HEK293T (cell line): ENCODE measurements around the gene PTPRG.
"Not testable (repeated sequence)": the region's sequence is repeated elsewhere in the genome, so short reads cannot be mapped to it uniquely, and the experiment has no call there.

Source experiments
- CTCF ChIA-PET: fragments of 350-600 bp; formaldehyde crosslinking; extraction: SDS; loops from one replicate; lab custom pipeline; 2021; ENCODE audit warnings: antibody characterized with exemption, inconsistent platforms; lab: Yijun Ruan, JAX
- POLR2A ChIA-PET: fragments of 350-600 bp; formaldehyde crosslinking; extraction: SDS; loops from one replicate; lab custom pipeline; 2020; ENCODE audit warnings: antibody characterized with exemption, inconsistent platforms; lab: Yijun Ruan, JAX
- DNase-seq: peaks from one replicate; pipeline ENCODE4 v3.0.0; 2012; ENCODE audit warnings: mixed read lengths; ENCODE audit errors: extremely low spot score
- ARNT ChIP-seq: fragments of 450-650 bp; IDR thresholded peaks from 2 replicates; pipeline ENCODE4 v1.6.1; 2017; ENCODE audit warnings: mild to moderate bottlenecking
- BHLHE40 ChIP-seq: fragments of 450-650 bp; IDR thresholded peaks from 2 replicates; pipeline ENCODE4 v1.6.1; 2016; ENCODE audit warnings: mild to moderate bottlenecking, moderate library complexity, borderline replicate concordance
- CTBP1 ChIP-seq: fragments of 450-650 bp; IDR thresholded peaks from 2 replicates; pipeline ENCODE4 v1.6.1; 2016; ENCODE audit warnings: borderline replicate concordance
- ELF4 ChIP-seq: fragments of 450-650 bp; IDR thresholded peaks from 2 replicates; pipeline ENCODE4 v1.6.1; 2017; ENCODE audit warnings: antibody characterized with exemption
- FOXA1 ChIP-seq: fragments of 450-650 bp; IDR thresholded peaks from 2 replicates; pipeline ENCODE4 v1.6.1; 2016; ENCODE audit warnings: mild to moderate bottlenecking
- FOXK2 ChIP-seq: fragments of 450-650 bp; IDR thresholded peaks from 2 replicates; pipeline ENCODE4 v1.6.1; 2016; ENCODE audit warnings: mild to moderate bottlenecking
- FOXM1 ChIP-seq: fragments of 450-650 bp; IDR thresholded peaks from 2 replicates; pipeline ENCODE4 v1.6.1; 2017; ENCODE audit warnings: mild to moderate bottlenecking, borderline replicate concordance
- HDGF ChIP-seq: fragments of 450-650 bp; IDR thresholded peaks from 2 replicates; pipeline ENCODE4 v1.6.1; 2017; ENCODE audit warnings: antibody characterized with exemption, borderline replicate concordance
- L3MBTL2 ChIP-seq: fragments of 450-650 bp; conservative IDR thresholded peaks from 2 replicates; pipeline ENCODE4 v1.6.1; 2016; ENCODE audit warnings: mild to moderate bottlenecking
- LEF1 ChIP-seq: fragments of 450-650 bp; IDR thresholded peaks from 2 replicates; pipeline ENCODE4 v1.6.1; 2017; ENCODE audit warnings: mild to moderate bottlenecking, borderline replicate concordance
- NFRKB ChIP-seq: fragments of 450-650 bp; IDR thresholded peaks from 2 replicates; pipeline ENCODE4 v1.6.1; 2016; ENCODE audit warnings: mild to moderate bottlenecking, moderate library complexity
- SP1 ChIP-seq: fragments of 450-650 bp; IDR thresholded peaks from 2 replicates; pipeline ENCODE4 v1.6.1; 2017
- SUZ12 ChIP-seq: fragments of 450-650 bp; IDR thresholded peaks from 2 replicates; pipeline ENCODE4 v1.6.1; 2016; ENCODE audit warnings: mild to moderate bottlenecking
- TARDBP ChIP-seq: fragments of 450-650 bp; IDR thresholded peaks from 2 replicates; pipeline ENCODE4 v1.6.1; 2016
- ZNF384 ChIP-seq: fragments of 450-650 bp; IDR thresholded peaks from 2 replicates; pipeline ENCODE4 v1.6.1; 2016
- TF ChIP-seq, protein P1 (sequence below): fragments of 450-650 bp; IDR thresholded peaks from 2 replicates; pipeline ENCODE4 v1.6.1; 2016

The PTPRG gene

DNA sequence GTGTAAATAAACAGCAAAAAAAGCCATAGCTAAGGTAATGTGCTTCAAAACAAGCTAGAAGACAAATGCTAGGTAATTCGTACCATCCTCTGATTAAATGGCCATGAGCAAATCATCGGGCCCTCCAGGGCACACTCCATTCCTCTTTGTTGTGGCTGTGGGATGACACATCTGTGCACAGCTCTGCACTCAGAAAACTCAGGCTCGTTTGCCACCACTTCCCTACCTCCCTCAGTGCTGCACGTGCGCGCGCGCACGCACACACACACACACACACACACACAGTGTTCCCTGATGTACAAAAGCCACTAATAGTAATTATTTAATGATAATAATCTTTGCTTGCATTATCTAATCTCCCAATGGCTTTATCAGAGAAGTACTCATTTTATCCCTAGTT, 475.4 kb downstream of the PTPRG start:
- no peak for TF ChIP-seq ZNF384
- TF ChIP-seq ELF4 = no peak
- no peak for TF ChIP-seq BHLHE40
- no peak for TF ChIP-seq FOXM1
- TF ChIP-seq FOXK2 = no peak
- no peak for TF ChIP-seq HDGF
- no peak for TF ChIP-seq ARNT
- TF ChIP-seq FOXA1 = no peak
- DNase-seq = no peak

DNA sequence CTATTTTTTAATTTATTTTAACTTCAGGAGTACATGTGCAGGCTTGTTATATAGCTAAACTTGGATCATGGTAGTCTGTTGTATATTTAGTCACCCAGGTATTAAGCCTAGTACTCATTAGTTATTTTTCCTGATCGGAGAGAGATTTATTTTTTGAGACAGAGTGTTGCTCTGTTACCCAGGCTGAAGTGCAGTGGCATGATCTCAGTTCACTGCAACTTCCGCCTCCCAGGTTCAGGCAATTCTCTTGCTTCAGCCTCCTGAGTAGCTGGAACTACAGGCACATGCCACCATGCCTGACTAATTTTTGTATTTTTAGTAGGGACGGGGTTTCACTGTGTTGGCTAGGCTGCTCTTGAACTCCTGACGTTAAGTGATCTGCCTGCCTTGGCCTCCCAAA, 477.4 kb downstream of the PTPRG start:
- DNase-seq, POLR2A ChIA-PET, CTCF ChIA-PET: not testable (repeated sequence)

More for the DNA sequence above, 475.4 kb downstream of the PTPRG start:
- CTCF ChIA-PET = no interaction called here
- POLR2A ChIA-PET = no interaction called here

DNA sequence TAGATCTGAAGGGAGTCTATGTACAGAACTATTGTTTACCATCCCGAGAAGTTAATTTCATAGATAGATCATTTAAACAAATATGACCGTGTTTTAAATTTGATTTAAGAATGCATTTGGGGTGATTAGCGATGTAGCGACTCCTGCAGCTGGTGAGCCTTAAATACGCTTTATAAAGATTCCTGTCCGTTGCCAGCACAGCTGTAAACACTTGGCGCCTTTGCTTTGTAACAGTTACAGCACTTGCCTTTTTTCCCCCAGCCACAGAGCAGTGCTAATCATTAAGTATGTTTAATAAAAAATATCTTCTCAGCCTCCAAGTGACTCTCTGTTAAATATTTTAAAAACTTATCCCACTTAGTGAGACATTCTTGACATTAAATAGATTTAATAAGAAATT, 478.2 kb downstream of the PTPRG start:
- TF ChIP-seq HDGF = no peak
- no peak for TF ChIP-seq SP1
- no peak for TF ChIP-seq FOXA1
- TF ChIP-seq LEF1 = no peak
- no peak for TF ChIP-seq CTBP1
- no peak for DNase-seq
- ChIA-PET CTCF (no interaction called here), POLR2A (no interaction called here)

DNA sequence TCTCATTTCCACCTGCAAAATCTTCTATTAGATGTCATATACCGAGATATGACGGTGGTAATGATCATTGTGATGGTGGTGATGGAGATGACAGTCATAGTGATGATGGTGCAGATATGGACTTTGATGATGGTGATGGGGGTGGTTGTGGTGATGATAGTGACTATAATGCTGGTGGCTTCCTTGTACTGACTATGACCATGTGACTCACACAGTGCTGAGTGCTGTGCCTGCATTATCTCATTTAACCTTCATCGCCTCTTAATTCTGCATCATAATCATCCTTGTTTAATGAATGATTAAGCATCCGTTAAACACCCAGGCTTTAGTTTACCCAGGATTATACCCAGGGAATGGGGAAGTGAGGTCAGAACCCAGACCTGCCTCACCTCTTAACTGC, 480.3 kb downstream of the PTPRG start:
- ChIA-PET POLR2A (no interaction called here), CTCF (no interaction called here)
- TF ChIP-seq ARNT = no peak
- TF ChIP-seq FOXM1 = no peak
- TF ChIP-seq ELF4 = no peak
- no peak for TF ChIP-seq CTBP1
- no peak for TF ChIP-seq FOXK2
- DNase-seq = no peak

DNA sequence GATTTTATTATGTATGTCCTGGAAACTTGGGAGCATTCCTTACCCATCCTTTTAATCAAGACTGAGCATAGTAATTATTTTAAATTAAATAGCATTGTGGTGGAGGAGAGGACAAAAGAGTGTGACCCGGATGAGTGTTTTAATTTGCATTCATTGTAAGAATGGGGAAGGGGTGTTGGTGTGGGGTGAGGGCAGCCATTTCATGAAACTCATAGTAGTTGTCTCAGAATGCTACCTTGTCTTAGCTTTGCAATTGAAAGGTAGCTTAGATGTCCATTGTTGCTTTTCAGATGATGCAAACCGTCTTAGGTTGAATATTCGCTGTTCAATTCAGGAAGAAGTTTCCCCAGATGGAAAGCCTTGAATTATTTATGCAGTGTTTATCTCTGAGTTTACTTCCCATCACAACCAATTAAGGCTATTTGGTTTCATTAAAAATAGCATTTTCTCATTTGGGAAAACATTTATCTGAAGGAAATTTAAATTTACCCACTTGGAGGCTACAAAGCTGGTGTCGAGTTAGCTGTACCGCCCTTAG, 483.6 kb downstream of the PTPRG start:
- ChIA-PET CTCF (no interaction called here), POLR2A (no interaction called here)
- TF ChIP-seq L3MBTL2 (no peak), ELF4 (no peak), ZNF384 (no peak), SP1 (no peak), LEF1 (no peak), ARNT (no peak), TARDBP (no peak), FOXM1 (no peak), BHLHE40 (no peak), NFRKB (no peak), CTBP1 (no peak), FOXA1 (no peak), HDGF (no peak)
- TF ChIP-seq, protein P1, sequence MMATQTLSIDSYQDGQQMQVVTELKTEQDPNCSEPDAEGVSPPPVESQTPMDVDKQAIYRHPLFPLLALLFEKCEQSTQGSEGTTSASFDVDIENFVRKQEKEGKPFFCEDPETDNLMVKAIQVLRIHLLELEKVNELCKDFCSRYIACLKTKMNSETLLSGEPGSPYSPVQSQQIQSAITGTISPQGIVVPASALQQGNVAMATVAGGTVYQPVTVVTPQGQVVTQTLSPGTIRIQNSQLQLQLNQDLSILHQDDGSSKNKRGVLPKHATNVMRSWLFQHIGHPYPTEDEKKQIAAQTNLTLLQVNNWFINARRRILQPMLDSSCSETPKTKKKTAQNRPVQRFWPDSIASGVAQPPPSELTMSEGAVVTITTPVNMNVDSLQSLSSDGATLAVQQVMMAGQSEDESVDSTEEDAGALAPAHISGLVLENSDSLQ = no peak
- DNase-seq = no peak

DNA sequence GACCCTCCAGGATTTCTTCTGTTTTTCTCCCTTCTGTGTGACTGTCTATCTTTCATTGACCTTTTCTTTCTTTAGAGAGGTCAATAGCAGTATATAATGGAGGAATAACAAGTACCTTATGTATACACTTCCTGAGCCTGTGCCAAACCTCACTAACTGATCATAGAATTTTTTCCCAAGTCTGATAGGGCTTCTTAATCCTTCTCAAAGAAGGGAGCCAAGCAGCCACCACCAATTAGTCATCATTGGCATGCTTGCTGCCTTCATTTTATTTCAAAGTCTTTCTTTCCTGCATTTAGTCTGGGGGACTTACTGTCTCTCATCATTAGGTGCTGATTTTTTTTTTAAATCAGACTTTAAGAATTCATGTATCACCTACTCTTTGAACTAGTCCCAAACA, 485.0 kb downstream of the PTPRG start:
- TF ChIP-seq HDGF (no peak), LEF1 (no peak), FOXA1 (no peak), FOXK2 (no peak), ARNT (no peak), TARDBP (no peak), L3MBTL2 (no peak), BHLHE40 (no peak), CTBP1 (no peak), ZNF384 (no peak), SUZ12 (no peak), ELF4 (no peak), SP1 (no peak)
- TF ChIP-seq, protein P1 = no peak
- CTCF ChIA-PET = no interaction called here
- POLR2A ChIA-PET = no interaction called here
- no peak for DNase-seq

DNA sequence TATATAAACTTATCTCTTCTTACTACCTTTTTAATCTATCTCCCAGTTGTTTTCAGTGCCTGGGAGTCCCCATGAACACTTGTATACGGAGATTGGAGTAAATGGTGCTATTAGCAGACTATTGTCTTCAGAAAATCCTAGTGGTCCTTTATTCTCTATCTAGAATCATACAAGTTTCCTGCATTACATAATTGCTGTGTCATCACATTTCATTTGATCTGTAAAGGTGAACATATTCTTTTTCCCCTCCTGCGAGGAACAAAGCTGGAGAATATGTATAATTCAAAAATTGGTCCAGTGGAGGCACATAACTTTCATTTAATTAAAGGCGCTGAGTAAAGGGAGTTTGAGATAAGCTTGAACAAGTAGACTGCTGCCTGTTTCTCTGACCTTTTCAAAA, 487.2 kb downstream of the PTPRG start:
- ChIA-PET POLR2A (no interaction called here), CTCF (no interaction called here)
- no peak for DNase-seq
- TF ChIP-seq TARDBP = no peak
- TF ChIP-seq CTBP1 = no peak
- no peak for TF ChIP-seq FOXM1
- TF ChIP-seq BHLHE40 = no peak
- TF ChIP-seq NFRKB = no peak
- no peak for TF ChIP-seq ELF4
- TF ChIP-seq ARNT = no peak
- TF ChIP-seq FOXA1 = no peak
- TF ChIP-seq LEF1 = no peak
- no peak for TF ChIP-seq SP1
- no peak for TF ChIP-seq HDGF
- no peak for TF ChIP-seq FOXK2
- TF ChIP-seq, protein P1 = no peak
- no peak for TF ChIP-seq L3MBTL2
